Right ventricle myocardium superior (tissue), 1 donor: ENCODE results near the gene NPHP4. TPM values are rescaled to one million over a fixed set of nuclear protein-coding genes. Genes with fewer than 3 reads are reported as not detected.
A peak's percentile ranks its signal among the peaks of the same experiment; 100 is the strongest.
"Not testable (repeated sequence)": the region's sequence is repeated elsewhere in the genome, so short reads cannot be mapped to it uniquely, and the experiment has no call there.

Experiments
- ATAC-seq: fragments of 200-7000 bp; cut with Tn5 transposase; one replicate; pipeline ENCODE4 v1.9.1; 2020; ENCODE audit warnings: mild to moderate bottlenecking; ENCODE audit not compliant: poor library complexity
- DNase-seq: peaks from one replicate; pipeline ENCODE4 v3.0.0-alpha.2; 2020
- intact Hi-C: fragments of 100-400 bp; cut with DNase I; formaldehyde crosslinking; loops from one replicate; pipeline ENCODE4 v1.11.2; 2022
- total RNA-seq: library from RNA; stranded (reverse); fragmentation: NEBNext Ultra II Directional; extraction: Animal tissue kit (Norgen Biotek cat#: 25700); gene quantifications from one replicate; pipeline ENCODE4 v1.2.1, GENCODE V29; 2021
- donor health status: DM: no; HTN: yes; CAD: no; lungs with severe emphysema.

NPHP4 gene
- total RNA-seq, 1 donor from 2014 or later, result 4.3 TPM

DNA sequence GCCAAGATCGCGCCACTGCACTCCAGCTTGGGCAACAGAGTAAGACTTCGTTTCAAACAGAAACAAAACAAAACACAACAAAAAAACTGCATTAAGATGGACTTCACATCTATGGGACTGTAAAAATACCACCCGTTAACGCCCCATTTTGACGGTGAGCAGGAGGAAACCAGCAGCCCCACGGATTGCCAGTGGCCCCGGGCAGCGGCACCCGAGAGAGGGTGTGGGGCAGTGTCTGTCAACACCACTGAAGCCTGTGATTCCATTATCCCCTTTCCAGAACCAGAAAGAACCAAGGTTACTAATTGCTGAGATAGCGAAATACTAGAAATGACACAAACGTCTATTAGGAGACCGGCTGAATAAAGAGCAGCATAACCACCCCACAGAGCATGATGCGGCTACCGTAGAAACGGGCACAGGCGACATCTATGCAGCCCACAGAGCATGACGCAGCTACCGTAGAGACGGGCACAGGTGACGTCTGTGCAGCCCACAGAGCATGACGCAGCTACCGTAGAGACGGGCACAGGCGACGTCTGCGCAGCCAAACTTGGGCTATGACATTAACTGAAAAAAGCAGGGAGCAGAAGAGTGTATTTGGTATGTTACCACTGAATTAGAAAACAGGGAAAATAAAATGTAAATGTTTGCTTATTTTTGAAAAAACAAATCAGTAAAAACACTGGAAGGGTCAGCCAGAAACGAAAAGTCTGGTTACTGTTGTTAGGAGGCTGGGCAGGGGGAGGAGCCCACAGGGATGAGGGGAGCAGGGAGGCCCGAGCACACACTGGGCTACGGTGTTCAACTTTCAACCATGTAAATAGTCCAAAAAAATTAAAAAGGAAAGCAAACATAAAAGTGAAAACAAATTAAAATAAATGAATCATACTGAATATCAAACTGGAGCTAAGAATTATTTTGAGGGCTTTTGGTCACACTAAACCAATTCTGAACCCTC is 96.5 kb downstream of the NPHP4 start:
- ATAC-seq (no peak), DNase-seq (no peak)
- intact Hi-C loops, result no loop called here

DNA sequence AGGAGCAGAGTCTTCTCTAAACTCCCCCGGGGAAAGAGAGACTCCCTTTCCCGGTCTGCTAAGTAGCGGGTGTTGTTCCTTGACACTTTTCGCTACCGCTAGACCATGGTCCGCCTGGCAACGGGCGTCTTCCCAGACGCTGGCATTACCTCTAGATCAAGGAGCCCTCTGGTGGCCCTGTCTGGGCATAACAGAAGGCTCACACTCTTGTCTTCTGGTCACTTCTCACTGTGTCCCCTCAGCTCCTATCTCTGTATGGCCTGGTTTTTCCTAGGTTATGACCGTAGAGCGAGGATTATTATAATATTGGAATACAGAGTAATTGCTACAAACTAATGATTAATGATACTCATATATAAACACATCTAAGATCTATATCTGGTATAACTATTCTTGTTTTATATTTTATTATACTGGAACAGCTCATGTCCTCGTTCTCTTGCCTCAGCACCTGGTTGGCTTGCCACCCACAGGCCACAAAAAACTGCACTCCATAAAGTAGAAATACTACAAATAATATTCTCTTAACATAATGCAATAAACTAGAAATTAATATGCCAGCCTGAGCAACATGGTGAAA is 98.4 kb downstream of the NPHP4 start:
- intact Hi-C loops, ATAC-seq: not testable (repeated sequence)
- peak; percentile 25 for DNase-seq

- intact Hi-C loops, result no loop called here
- peak; percentile 22 for DNase-seq
- ATAC-seq, result no peak
These were observed 99.9 kb downstream of the NPHP4 start for GRCh38 chr1:5892329-5892728.

- ATAC-seq, result no peak
- peak; percentile 20 for DNase-seq
- intact Hi-C loops, result no loop called here
These were observed 100.5 kb downstream of the NPHP4 start for GRCh38 chr1:5891736-5892135.

DNA sequence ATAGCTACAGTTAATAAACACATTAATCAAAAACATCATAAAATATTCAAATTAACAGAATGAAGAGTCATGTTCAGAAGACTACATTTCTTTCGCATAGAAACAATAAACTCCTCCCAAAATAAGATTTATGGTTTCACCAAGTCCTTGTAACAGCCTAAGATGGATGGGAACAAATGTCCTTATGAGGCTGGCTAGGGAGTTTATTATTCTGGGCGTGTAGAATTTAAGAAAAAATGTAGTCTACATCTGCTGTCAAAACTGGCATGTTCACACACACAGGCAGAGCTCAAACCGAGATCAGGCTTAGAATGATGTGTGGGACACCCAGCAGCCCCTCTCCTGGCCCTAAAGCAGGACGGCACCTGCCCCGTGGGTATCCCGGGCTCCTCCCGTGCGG is 101.1 kb downstream of the NPHP4 start:
- peak; percentile 8 for DNase-seq
- intact Hi-C loops, result no loop called here
- no peak for ATAC-seq

GRCh38 chr1:5890346-5891106 is 101.7 kb downstream of the NPHP4 start:
- DNase-seq, result peak; percentile 17
- no peak for ATAC-seq
- intact Hi-C loops, result no loop called here

DNA sequence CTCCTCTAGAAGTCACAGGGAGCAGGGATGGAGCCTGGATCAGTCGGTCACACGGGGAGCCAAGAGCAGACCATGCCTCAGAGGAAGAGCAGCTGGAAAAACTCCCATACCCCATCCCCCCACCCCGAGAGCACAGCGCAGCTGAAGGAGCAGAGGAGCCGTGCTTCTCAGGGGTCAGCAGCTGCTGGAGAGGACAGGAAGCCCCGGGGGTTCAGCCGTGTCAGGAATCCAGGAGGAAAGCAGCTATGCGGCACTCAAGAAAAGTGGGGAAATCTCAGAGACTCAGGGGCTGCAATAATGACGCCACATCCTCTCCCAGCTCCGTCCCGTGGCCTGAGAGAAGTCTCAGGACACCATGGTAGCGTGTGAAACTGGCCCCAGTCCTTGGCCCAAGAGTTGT is 102.3 kb downstream of the NPHP4 start:
- DNase-seq, result peak; percentile 22
- intact Hi-C loops, result no loop called here
- no peak for ATAC-seq

DNA sequence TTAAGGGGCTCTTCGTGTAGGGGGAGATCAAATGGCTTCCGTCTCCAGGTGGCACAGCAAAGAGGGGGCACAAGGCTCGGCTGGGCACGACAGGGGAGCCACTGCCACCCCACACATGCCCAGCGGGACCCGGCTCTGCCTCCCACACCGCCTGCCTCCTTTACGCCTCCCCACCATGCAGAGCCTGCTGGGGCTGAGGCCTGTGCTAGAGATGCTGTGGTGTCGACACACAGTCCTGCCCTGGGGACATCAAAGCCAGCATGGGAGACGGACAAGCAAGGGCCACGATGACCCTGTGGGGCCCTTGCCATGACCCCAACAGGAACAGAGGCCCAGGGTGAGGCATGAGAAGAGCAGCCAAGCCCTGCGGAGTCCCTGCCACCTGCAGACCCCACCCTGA is 102.8 kb downstream of the NPHP4 start:
- intact Hi-C loops, result no loop called here
- ATAC-seq (no peak), DNase-seq (peak; percentile 29)

DNA sequence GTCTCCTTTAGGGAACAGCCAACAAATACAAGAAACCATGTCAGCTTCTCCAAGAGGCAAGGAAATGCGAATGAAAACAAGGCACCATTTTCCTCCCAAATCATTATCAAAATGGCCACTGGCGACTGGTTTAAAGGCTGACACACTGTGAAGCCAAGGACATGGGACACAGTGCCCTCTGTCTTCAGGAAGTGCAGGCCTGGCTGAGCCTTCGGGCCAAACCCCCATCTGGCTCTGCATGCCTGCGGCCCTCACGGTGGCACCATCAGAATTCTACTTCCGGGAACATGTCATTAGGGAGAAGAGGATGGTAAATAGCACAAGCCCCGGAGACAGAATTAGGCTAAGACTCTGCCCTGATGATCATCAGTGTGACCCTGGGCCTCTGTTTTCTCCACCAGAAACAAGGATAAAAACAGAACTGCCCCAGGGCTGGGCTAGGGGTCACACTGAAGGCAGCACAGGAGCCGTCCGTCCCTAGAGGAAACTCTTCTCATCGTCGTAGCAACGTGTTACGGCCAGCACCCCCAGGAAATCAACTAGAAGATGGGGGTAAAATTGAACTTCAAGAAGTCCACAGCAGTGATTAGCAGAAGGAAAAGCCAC is 103.5 kb downstream of the NPHP4 start:
- DNase-seq (peak; percentile 26), ATAC-seq (no peak)
- intact Hi-C loops, result no loop called here

DNA sequence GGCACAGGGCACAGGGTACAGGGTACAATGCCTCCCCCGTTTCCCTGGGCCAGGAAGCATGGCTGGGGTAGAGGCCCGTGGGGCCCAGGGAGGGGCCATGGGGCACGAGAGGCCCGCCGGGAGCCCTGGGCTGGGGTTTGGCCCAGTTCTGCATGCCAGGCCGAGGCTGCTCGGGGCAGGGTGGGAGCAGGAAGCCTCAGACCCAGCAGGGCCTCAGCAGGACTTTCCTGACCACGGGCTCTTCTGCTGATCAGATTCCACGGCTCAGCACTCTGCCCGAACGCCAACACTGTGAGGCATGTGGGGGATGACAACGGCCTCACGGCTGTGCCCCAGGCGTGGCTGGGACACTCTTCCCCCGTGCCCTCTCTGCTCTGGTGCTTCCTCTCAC is 104.3 kb downstream of the NPHP4 start:
- intact Hi-C loops, result no loop called here
- DNase-seq (peak; percentile 22), ATAC-seq (no peak)

- intact Hi-C loops, result no loop called here
- peak; percentile 40 for DNase-seq
- ATAC-seq, result no peak
These were observed 104.8 kb downstream of the NPHP4 start for GRCh38 chr1:5887349-5887970.

GRCh38 chr1:5886541-5887348 is 105.5 kb downstream of the NPHP4 start:
- DNase-seq, result peak; percentile 12
- no peak for ATAC-seq
- intact Hi-C loops, result no loop called here

DNA sequence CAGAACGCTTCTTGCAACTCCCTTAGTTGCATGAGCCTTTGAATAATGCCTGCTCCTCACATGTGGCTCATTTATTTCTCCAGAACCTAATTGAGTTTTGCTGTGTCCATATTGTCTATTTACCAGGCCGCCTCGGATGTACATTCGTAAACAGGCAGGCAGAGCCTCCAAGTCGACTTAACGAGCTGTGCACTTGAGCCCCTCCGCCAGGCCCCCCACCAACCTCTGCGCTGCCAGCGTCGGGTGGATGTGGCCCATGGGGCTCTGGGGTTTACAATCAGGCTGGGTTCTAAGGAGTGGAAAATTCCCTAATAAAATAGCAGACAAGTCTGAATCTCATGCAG is 106.1 kb downstream of the NPHP4 start:
- ATAC-seq, result no peak
- intact Hi-C loops, result no loop called here
- peak; percentile 11 for DNase-seq

DNA sequence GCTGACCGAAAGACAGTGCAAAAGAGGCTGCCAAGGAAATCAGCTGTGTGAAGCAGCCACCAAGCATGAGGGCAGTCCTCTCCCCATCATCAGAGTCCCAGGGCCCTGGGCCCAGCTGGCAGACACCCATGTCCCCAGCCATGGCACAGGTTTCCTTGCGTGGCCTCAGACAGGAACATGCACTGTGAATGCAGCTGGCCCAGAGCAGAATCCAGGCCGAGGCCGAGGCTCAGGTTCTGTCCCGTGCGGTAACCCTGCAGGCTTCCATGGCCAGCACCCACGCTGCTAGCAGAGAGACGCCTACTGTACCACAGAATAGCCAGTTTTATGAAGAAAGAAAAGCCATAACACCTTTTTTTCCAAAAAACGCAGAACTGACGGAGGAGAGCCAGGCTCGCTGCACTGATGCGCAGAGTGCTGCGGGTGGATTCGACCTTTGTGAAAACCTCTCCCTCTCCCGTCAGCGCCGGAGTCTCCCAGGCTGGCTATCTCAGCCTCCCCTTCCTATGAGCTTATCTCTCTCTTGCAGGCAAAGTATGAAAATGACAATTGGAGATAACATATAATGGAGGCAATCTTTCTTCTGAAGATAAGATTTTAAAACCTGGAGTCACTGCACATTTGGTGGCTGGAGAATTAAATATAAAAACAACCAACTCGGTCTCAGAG is 106.6 kb downstream of the NPHP4 start:
- DNase-seq (peak; percentile 20), ATAC-seq (no peak)
- intact Hi-C loops, result no loop called here

DNA sequence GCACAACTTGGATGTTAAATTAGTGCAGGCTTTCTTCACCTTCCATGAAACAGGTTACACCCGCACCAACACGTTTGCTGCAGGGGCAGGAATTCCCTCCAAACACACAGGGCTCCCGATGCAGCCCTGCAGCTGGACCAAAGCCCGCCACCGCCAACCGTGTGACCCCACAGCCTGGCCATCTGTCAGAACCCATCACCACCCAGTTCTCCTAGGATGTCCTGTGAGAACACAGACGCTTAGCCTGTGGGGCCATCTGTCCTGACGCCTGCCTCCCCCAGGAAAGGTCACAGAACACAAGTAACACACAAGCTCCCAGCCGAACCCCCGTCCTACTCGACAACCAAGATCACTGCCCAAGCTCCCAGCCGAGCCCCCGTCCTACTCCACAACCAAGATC is 108.1 kb downstream of the NPHP4 start:
- peak; percentile 33 for DNase-seq
- intact Hi-C loops, result no loop called here
- no peak for ATAC-seq

- DNase-seq, result peak; percentile 39
- intact Hi-C loops, result no loop called here
These were observed 108.8 kb downstream of the NPHP4 start for GRCh38 chr1:5883129-5884048.

More at GRCh38 chr1:5883129-5884048, 108.8 kb downstream of the NPHP4 start:
- peak; percentile 64 for ATAC-seq
